HepG2 (cell line): ENCODE data around the gene C20orf96. TPM values are rescaled to one million over a fixed set of nuclear protein-coding genes. Genes with fewer than 3 reads are reported as not detected.

Source experiments
- CCDC6 ChIP-seq: sonication (generic); formaldehyde crosslinking; IDR thresholded peaks from 2 replicates; pipeline ENCODE4 v1.8.1; 2022; ENCODE audit warnings: mild to moderate bottlenecking, missing genetic modification reagents, moderate library complexity
- CREBL2 ChIP-seq: sonication (generic); formaldehyde crosslinking; IDR thresholded peaks from 2 replicates; pipeline ENCODE4 v1.8.1; 2023; ENCODE audit warnings: missing genetic modification reagents, mild to moderate bottlenecking, borderline replicate concordance
- ELF3 ChIP-seq: IDR thresholded peaks from 2 replicates; pipeline ENCODE4 v1.6.1; 2016; ENCODE audit warnings: missing genetic modification reagents, missing compliant biosample characterization
- ELF4 ChIP-seq: sonication (generic); formaldehyde crosslinking; IDR thresholded peaks from 2 replicates; pipeline ENCODE4 v1.5.0; 2020; ENCODE audit warnings: missing genetic modification reagents, mild to moderate bottlenecking, moderate library complexity, borderline replicate concordance
- HIVEP1 ChIP-seq: sonication (generic); formaldehyde crosslinking; IDR thresholded peaks from 2 replicates; pipeline ENCODE4 v1.4.0; 2020; ENCODE audit warnings: mild to moderate bottlenecking, missing genetic modification reagents
- KLF11 ChIP-seq: IDR thresholded peaks from 2 replicates; pipeline ENCODE4 v1.6.1; 2016; ENCODE audit warnings: missing compliant biosample characterization
- KLF6 ChIP-seq: IDR thresholded peaks from 2 replicates; pipeline ENCODE4 v1.8.0; 2016; ENCODE audit warnings: missing biosample characterization, missing genetic modification reagents
- MXD4 ChIP-seq: IDR thresholded peaks from 2 replicates; pipeline ENCODE4 v1.6.1; 2016; ENCODE audit warnings: mild to moderate bottlenecking, missing biosample characterization, missing genetic modification reagents
- PBX3 ChIP-seq: sonication (generic); formaldehyde crosslinking; IDR thresholded peaks from 2 replicates; pipeline ENCODE4 v1.8.1; 2023; ENCODE audit warnings: missing genetic modification reagents, inconsistent platforms, borderline replicate concordance
- POLR2A ChIP-seq, 2 experiments: IDR thresholded peaks; 2 replicates each; pipeline ENCODE4 v1.6.1; 2011; ENCODE audit warnings: low read depth in 2 of 2, low read length in 2 of 2, mild to moderate bottlenecking in 1 of 2, moderate library complexity in 1 of 2; ENCODE audit not compliant: insufficient read depth in 1 of 2
- POLR2G ChIP-seq: fragments of 200-400 bp; formaldehyde crosslinking; IDR thresholded peaks from 2 replicates; pipeline ENCODE4 v1.6.1; 2018; ENCODE audit warnings: mild to moderate bottlenecking, low read depth, low read length, moderate library complexity
- SMAD9 ChIP-seq: sonication (generic); formaldehyde crosslinking; IDR thresholded peaks from 2 replicates; pipeline ENCODE4 v1.5.1; 2020; ENCODE audit warnings: mild to moderate bottlenecking, missing genetic modification reagents
- TBL1XR1 ChIP-seq: fragments of 150-350 bp; IDR thresholded peaks from 2 replicates; pipeline ENCODE4 v1.6.1; 2014; ENCODE audit warnings: borderline replicate concordance, low read length; ENCODE audit not compliant: partially characterized antibody
- TBX3 ChIP-seq: fragments of 450-650 bp; IDR thresholded peaks from 2 replicates; pipeline ENCODE4 v1.6.1; 2017; ENCODE audit warnings: antibody characterized with exemption, mild to moderate bottlenecking, inconsistent platforms, borderline replicate concordance
- TERF1 ChIP-seq: sonication (generic); formaldehyde crosslinking; IDR thresholded peaks from 2 replicates; pipeline ENCODE4 v1.8.0; 2022; ENCODE audit warnings: mild to moderate bottlenecking, missing genetic modification reagents, moderate library complexity
- ZNF17 ChIP-seq: sonication (generic); formaldehyde crosslinking; IDR thresholded peaks from 2 replicates; pipeline ENCODE4 v1.5.0; 2020; ENCODE audit warnings: mild to moderate bottlenecking, missing genetic modification reagents
- ZNF30 ChIP-seq: sonication (generic); formaldehyde crosslinking; IDR thresholded peaks from 2 replicates; pipeline ENCODE4 v1.5.0; 2020; ENCODE audit warnings: mild to moderate bottlenecking, missing genetic modification reagents
- ZNF616 ChIP-seq: sonication (generic); formaldehyde crosslinking; IDR thresholded peaks from 2 replicates; pipeline ENCODE4 v1.5.0; 2020; ENCODE audit warnings: low read depth, mild to moderate bottlenecking, missing genetic modification reagents
- ZNF747 ChIP-seq: sonication (generic); formaldehyde crosslinking; IDR thresholded peaks from 2 replicates; pipeline ENCODE4 v1.8.1; 2023; ENCODE audit warnings: missing genetic modification reagents, mild to moderate bottlenecking, borderline replicate concordance
- ZNF761 ChIP-seq: sonication (generic); formaldehyde crosslinking; conservative IDR thresholded peaks from 2 replicates; pipeline ENCODE4 v1.4.0; 2020; ENCODE audit warnings: mild to moderate bottlenecking, missing genetic modification reagents
- ZNF790 ChIP-seq: sonication (generic); formaldehyde crosslinking; IDR thresholded peaks from 2 replicates; pipeline ENCODE4 v1.8.0; 2022; ENCODE audit warnings: missing genetic modification reagents, mild to moderate bottlenecking, borderline replicate concordance
- polyA plus RNA-seq, 8 experiments: library from polyadenylated mRNA; depleted of rRNA in 3 of 8; stranded (reverse) in 7 of 8; unstranded in 1 of 8; fragments of >200 nt; fragmentation: Illumina TruSeq in 4 of 8; extraction: Trizol in 4 of 8; gene quantifications; 2 replicates each; pipeline versions ENCODE4 v1.2.1 to v1.2.3, GENCODE V29; 2011 to 2016; ENCODE audit warnings: low read depth in 4 of 8, missing spikeins in 1 of 8, mixed read lengths in 1 of 8; ENCODE audit not compliant: insufficient read depth in 1 of 8
- total RNA-seq, 5 experiments: library from RNA; depleted of rRNA; stranded (reverse); fragments of >200 nt; fragmentation: Illumina TruSeq; extraction: Trizol; gene quantifications; 2 replicates each; pipeline ENCODE4 v1.2.3, GENCODE V29; 2016; ENCODE audit warnings: low read depth in 1 of 5
- TF ChIP-seq, protein P1 (sequence below): sonication (generic); formaldehyde crosslinking; IDR thresholded peaks from 2 replicates; pipeline ENCODE4 v1.8.0; 2022; ENCODE audit warnings: missing genetic modification reagents, low read depth, mild to moderate bottlenecking, borderline replicate concordance
- TF ChIP-seq, protein P2 (sequence below): sonication (generic); formaldehyde crosslinking; IDR thresholded peaks from 2 replicates; pipeline ENCODE4 v1.8.0; 2022; ENCODE audit warnings: low read depth, missing genetic modification reagents
- TF ChIP-seq, protein P3 (sequence below): sonication (generic); formaldehyde crosslinking; IDR thresholded peaks from 2 replicates; pipeline ENCODE4 v1.4.0; 2020; ENCODE audit warnings: missing genetic modification reagents

C20orf96 gene
- total and polyA plus RNA-seq, 2 of the 13 experiments (the other 11 are each of a cell fraction or from before 2014, with no cell fraction given) = 3.8 to 20.6 TPM

GRCh38 chr20:297098-297924 lies 6.8 kb upstream of the C20orf96 start, which contains the start of gene ZCCHC3 (continued):
- TF ChIP-seq ZNF30 (CRISPR knock-in tag) (peak; percentile 53; the same call in 1 of the 2 replicates), TERF1 (peak; percentile 16; the same call in 1 of the 2 replicates), ZNF790 (CRISPR knock-in tag) (peak; percentile 96; the same call in 1 of the 2 replicates), ZNF761 (peak; percentile 98), SMAD9 (CRISPR knock-in tag) (peak; percentile 84; the same call in 1 of the 2 replicates), CREBL2 (CRISPR knock-in tag) (0 out of 2 replicates have a peak, but pooled peaks have one; percentile 91), HIVEP1 (CRISPR knock-in tag) (peak; percentile 97), ZNF17 (CRISPR knock-in tag) (0 out of 2 replicates have a peak, but pooled peaks have one; percentile 92), POLR2A (IDR thresholded peaks at IDR 0.05; ENCODE audit: insufficient read depth in 1 of 2, low read depth in 2 of 2, low read length in 2 of 2) (peak; percentile 82 to 86), MXD4 (CRISPR knock-in tag) (peak; percentile 97), TBL1XR1 (peak; percentile 78), PBX3 (CRISPR knock-in tag) (peak; percentile 75; the same call in 1 of the 2 replicates), KLF6 (peak; percentile 98), ELF4 (peak; percentile 98), ZNF616 (CRISPR knock-in tag) (peak; percentile 96), POLR2G (peak; percentile 98), TBX3 (0 out of 2 replicates have a peak, but pooled peaks have one; percentile 34), ZNF747 (CRISPR knock-in tag) (peak; percentile 100), ELF3 (CRISPR knock-in tag) (peak; percentile 97), KLF11 (peak; percentile 99), CCDC6 (peak; percentile 99)
- TF ChIP-seq, protein P1, sequence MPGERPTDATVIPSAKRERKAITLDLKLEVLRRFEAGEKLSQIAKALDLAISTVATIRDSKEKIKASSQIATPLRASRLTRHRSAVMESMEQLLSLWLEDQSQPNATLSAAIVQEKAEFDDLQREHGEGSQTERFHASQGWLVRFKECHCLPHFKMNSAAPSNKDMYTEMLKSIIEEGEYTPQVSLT = peak; percentile 99
- TF ChIP-seq, protein P2, sequence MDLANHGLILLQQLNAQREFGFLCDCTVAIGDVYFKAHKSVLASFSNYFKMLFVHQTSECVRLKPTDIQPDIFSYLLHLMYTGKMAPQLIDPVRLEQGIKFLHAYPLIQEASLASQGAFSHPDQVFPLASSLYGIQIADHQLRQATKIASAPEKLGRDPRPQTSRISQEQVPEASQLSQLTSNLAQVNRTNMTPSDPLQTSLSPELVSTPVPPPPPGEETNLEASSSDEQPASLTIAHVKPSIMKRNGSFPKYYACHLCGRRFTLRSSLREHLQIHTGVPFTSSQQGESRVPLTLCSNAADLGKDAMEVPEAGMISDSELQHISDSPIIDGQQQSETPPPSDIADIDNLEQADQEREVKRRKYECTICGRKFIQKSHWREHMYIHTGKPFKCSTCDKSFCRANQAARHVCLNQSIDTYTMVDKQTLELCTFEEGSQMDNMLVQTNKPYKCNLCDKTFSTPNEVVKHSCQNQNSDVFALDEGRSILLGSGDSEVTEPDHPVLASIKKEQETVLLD = peak; percentile 93
- TF ChIP-seq, protein P3, sequence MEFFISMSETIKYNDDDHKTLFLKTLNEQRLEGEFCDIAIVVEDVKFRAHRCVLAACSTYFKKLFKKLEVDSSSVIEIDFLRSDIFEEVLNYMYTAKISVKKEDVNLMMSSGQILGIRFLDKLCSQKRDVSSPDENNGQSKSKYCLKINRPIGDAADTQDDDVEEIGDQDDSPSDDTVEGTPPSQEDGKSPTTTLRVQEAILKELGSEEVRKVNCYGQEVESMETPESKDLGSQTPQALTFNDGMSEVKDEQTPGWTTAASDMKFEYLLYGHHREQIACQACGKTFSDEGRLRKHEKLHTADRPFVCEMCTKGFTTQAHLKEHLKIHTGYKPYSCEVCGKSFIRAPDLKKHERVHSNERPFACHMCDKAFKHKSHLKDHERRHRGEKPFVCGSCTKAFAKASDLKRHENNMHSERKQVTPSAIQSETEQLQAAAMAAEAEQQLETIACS (CRISPR knock-in tag) = peak; percentile 92
